WTC11 (cell line): Measurements from ENCODE around the gene FOXO1. TPM values are rescaled to one million over a fixed set of nuclear protein-coding genes. Genes with fewer than 3 reads are reported as not detected.

ENCODE experiments used
- ATAC-seq: fragments of 200-7000 bp; cut with Tn5 transposase; 2 replicates; pipeline ENCODE4 v1.10.0; 2021; ENCODE audit warnings: mild to moderate bottlenecking, moderate library complexity
- CTCF ChIA-PET: fragments of 300-600 bp; sonication (Branson Sonifier 250); formaldehyde crosslinking; loops from one replicate; lab custom pipeline; 2021; ENCODE audit warnings: antibody characterized with exemption; lab: Charles Lee
- POLR2A ChIA-PET: fragments of 350-600 bp; sonication (Branson Sonifier 250); formaldehyde crosslinking; loops from one replicate; lab custom pipeline; 2021; ENCODE audit warnings: antibody characterized with exemption; lab: Charles Lee
- DNase-seq: peaks from one replicate; pipeline ENCODE4 v3.0.0; 2021; ENCODE audit warnings: low spot score
- H3K27ac Mint-ChIP-seq: 2 replicates; pipeline ENCODE4 v1.8.0; 2021; ENCODE audit warnings: mixed read lengths
- H3K27me3 Mint-ChIP-seq: 2 replicates; pipeline ENCODE4 v1.8.0; 2021; ENCODE audit warnings: low read depth, mild to moderate bottlenecking, moderate library complexity, mixed read lengths
- H3K36me3 Mint-ChIP-seq: 2 replicates; pipeline ENCODE4 v1.8.0; 2021; ENCODE audit warnings: mixed read lengths
- H3K4me1 Mint-ChIP-seq: 2 replicates; pipeline ENCODE4 v1.8.0; 2022; ENCODE audit warnings: mixed read lengths
- H3K4me3 Mint-ChIP-seq: 2 replicates; pipeline ENCODE4 v1.8.0; 2021; ENCODE audit warnings: mild to moderate bottlenecking, moderate library complexity, mixed read lengths
- H3K9me3 Mint-ChIP-seq: 2 replicates; pipeline ENCODE4 v1.8.0; 2021; ENCODE audit warnings: mixed read lengths
- ARID4B ChIP-seq: sonication (generic); formaldehyde crosslinking; IDR thresholded peaks from 2 replicates; pipeline ENCODE4 v1.8.0; 2023; ENCODE audit warnings: missing genetic modification reagents, mild to moderate bottlenecking, borderline replicate concordance
- ATF2 ChIP-seq: sonication (generic); formaldehyde crosslinking; IDR thresholded peaks from 2 replicates; pipeline ENCODE4 v1.8.1; 2022; ENCODE audit warnings: low read depth, missing genetic modification reagents, borderline replicate concordance
- CBFB ChIP-seq: sonication (generic); formaldehyde crosslinking; IDR thresholded peaks from 2 replicates; pipeline ENCODE4 v1.8.1; 2022; ENCODE audit warnings: mild to moderate bottlenecking, low read depth, missing genetic modification reagents
- EMX1 ChIP-seq: fragments of 250-450 bp; sonication (Bioruptor Pico); IDR thresholded peaks from 2 replicates; pipeline ENCODE4 v1.8.0; 2021; ENCODE audit warnings: mild to moderate bottlenecking
- GTF2I ChIP-seq: fragments of 250-450 bp; sonication (Bioruptor Pico); conservative IDR thresholded peaks from 2 replicates; pipeline ENCODE4 v1.4.0; 2021; ENCODE audit warnings: mild to moderate bottlenecking
- IRF2 ChIP-seq: sonication (generic); formaldehyde crosslinking; IDR thresholded peaks from 2 replicates; pipeline ENCODE4 v1.8.0; 2022; ENCODE audit warnings: low read depth, missing genetic modification reagents, borderline replicate concordance
- NR1H2 ChIP-seq: sonication (generic); formaldehyde crosslinking; IDR thresholded peaks from 2 replicates; pipeline ENCODE4 v1.9.0; 2021; ENCODE audit warnings: mild to moderate bottlenecking, moderate library complexity, missing genetic modification reagents
- NR2C2 ChIP-seq: sonication (generic); formaldehyde crosslinking; IDR thresholded peaks from 2 replicates; pipeline ENCODE4 v1.8.0; 2022; ENCODE audit warnings: mild to moderate bottlenecking, missing genetic modification reagents
- OVOL2 ChIP-seq: fragments of 250-450 bp; sonication (Bioruptor Pico); IDR thresholded peaks from 2 replicates; pipeline ENCODE4 v1.9.0; 2021; ENCODE audit warnings: mild to moderate bottlenecking, borderline replicate concordance
- RELA ChIP-seq: sonication (generic); formaldehyde crosslinking; IDR thresholded peaks from 2 replicates; pipeline ENCODE4 v1.8.1; 2022; ENCODE audit warnings: missing genetic modification reagents, mild to moderate bottlenecking, borderline replicate concordance
- RORB ChIP-seq: fragments of 250-450 bp; sonication (Bioruptor Pico); IDR thresholded peaks from 2 replicates; pipeline ENCODE4 v1.9.0; 2021; ENCODE audit warnings: mild to moderate bottlenecking
- SMAD3 ChIP-seq: sonication (generic); formaldehyde crosslinking; IDR thresholded peaks from 2 replicates; pipeline ENCODE4 v1.8.0; 2022; ENCODE audit warnings: missing genetic modification reagents, mild to moderate bottlenecking, borderline replicate concordance
- ZMAT4 ChIP-seq: fragments of 250-450 bp; sonication (Bioruptor Pico); IDR thresholded peaks from 2 replicates; pipeline ENCODE4 v1.9.0; 2021; ENCODE audit warnings: mild to moderate bottlenecking
- ZNF138 ChIP-seq: sonication (generic); formaldehyde crosslinking; conservative IDR thresholded peaks from 2 replicates; pipeline ENCODE4 v1.8.1; 2022; ENCODE audit warnings: mild to moderate bottlenecking, moderate library complexity, missing genetic modification reagents
- ZNF219 ChIP-seq: sonication (generic); formaldehyde crosslinking; IDR thresholded peaks from 2 replicates; pipeline ENCODE4 v1.8.0; 2023; ENCODE audit warnings: missing genetic modification reagents, mild to moderate bottlenecking, borderline replicate concordance
- ZNF281 ChIP-seq: sonication (generic); formaldehyde crosslinking; IDR thresholded peaks from 2 replicates; pipeline ENCODE4 v1.8.0; 2023; ENCODE audit warnings: mild to moderate bottlenecking, missing genetic modification reagents
- ZNF425 ChIP-seq: fragments of 250-450 bp; sonication (Bioruptor Pico); conservative IDR thresholded peaks from 2 replicates; pipeline ENCODE4 v1.9.0; 2021; ENCODE audit warnings: mild to moderate bottlenecking
- ZSCAN18 ChIP-seq: fragments of 250-450 bp; sonication (Bioruptor Pico); IDR thresholded peaks from 2 replicates; pipeline ENCODE4 v2.1.2; 2022; ENCODE audit warnings: mild to moderate bottlenecking, moderate library complexity
- total RNA-seq: library from RNA; stranded (reverse); gene quantifications from 3 replicates; pipeline ENCODE4 v1.2.3, GENCODE V29; 2021

The FOXO1 gene
- total RNA-seq, 1 experiment from 2014 or later, result 37.9 TPM

- TF ChIP-seq ZMAT4 (CRISPR knock-in tag), result no peak
- no peak for TF ChIP-seq NR1H2 (CRISPR knock-in tag)
- no peak for TF ChIP-seq ZSCAN18 (CRISPR knock-in tag)
- TF ChIP-seq IRF2 (CRISPR knock-in tag), result no peak
Observed at GRCh38 chr13:40509876-40510275, 156.6 kb downstream of the FOXO1 start (continued).

- ATAC-seq (no peak), DNase-seq (no peak)
- Mint-ChIP-seq H3K9me3 (no peaks in the 10 kb centered on the region), H3K4me3 (no peak overlapping the region), H3K4me1 (no peaks in the 10 kb centered on the region), H3K36me3 (no peaks in the 10 kb centered on the region), H3K27ac (no peak overlapping the region), H3K27me3 (no peaks in the 10 kb centered on the region; the same call in 1 of the 2 replicates)
- ChIA-PET POLR2A (no interaction called here), CTCF (no interaction called here)
- TF ChIP-seq ZNF219 (CRISPR knock-in tag) (no peak), ATF2 (CRISPR knock-in tag) (no peak), NR2C2 (CRISPR knock-in tag) (no peak), EMX1 (CRISPR knock-in tag) (no peak), RORB (CRISPR knock-in tag) (no peak), SMAD3 (CRISPR knock-in tag) (no peak), GTF2I (CRISPR knock-in tag) (no peak)
- TF ChIP-seq, all 79 proteins: peak for 0
Observed at GRCh38 chr13:40508767-40509342, 157.6 kb downstream of the FOXO1 start.

- Mint-ChIP-seq H3K9me3 (no peaks in the 10 kb centered on the region), H3K27me3 (no peaks in the 10 kb centered on the region; the same call in 1 of the 2 replicates), H3K36me3 (no peaks in the 10 kb centered on the region), H3K27ac (no peak overlapping the region), H3K4me1 (no peaks in the 10 kb centered on the region), H3K4me3 (no peak overlapping the region)
- TF ChIP-seq ZNF425 (CRISPR knock-in tag) (no peak), OVOL2 (CRISPR knock-in tag) (no peak), RELA (CRISPR knock-in tag) (no peak), ZNF281 (CRISPR knock-in tag) (no peak), CBFB (CRISPR knock-in tag) (no peak), ARID4B (CRISPR knock-in tag) (no peak), ZNF138 (CRISPR knock-in tag) (no peak)
- ATAC-seq (no peak), DNase-seq (no peak)
- ChIA-PET POLR2A (no interaction called here), CTCF (no interaction called here)
Observed at GRCh38 chr13:40508127-40508526, 158.3 kb downstream of the FOXO1 start.
